ENCODE measurements around the gene POLR2H.

The POLR2H gene

GRCh38 chr3:184361532-184361931 lies at the start of gene POLR2H, which contains the start of gene CLCN2:
Gene POLR2H, plus strand, starts transcription at chr3:184361710. Its CDS starts 1,783 bp downstream, at chr3:184363493.
Gene CLCN2, minus strand, starts transcription at chr3:184361605. Its CDS starts 126 bp downstream, at chr3:184361479.
- peak; percentile 39 for DNase-seq

- DNase-seq = peak; percentile 83
These were observed 47.2 kb upstream of the POLR2H start, which contains the start of gene EIF4G1 for GRCh38 chr3:184314363-184314699. Gene EIF4G1, plus strand, starts transcription at chr3:184314606. Its CDS starts 1,191 bp downstream, at chr3:184315797.

GRCh38 chr3:184314700-184315542 lies 46.6 kb upstream of the POLR2H start:
- no peak for DNase-seq

- no peak for DNase-seq
These were observed 46.0 kb upstream of the POLR2H start for GRCh38 chr3:184315543-184315867.

- no peak for DNase-seq
These were observed 45.4 kb upstream of the POLR2H start for GRCh38 chr3:184315871-184316661.

- DNase-seq = no peak
These were observed 44.7 kb upstream of the POLR2H start for GRCh38 chr3:184316792-184317191.

- DNase-seq = no peak
These were observed 44.3 kb upstream of the POLR2H start for GRCh38 chr3:184317201-184317600.

GRCh38 chr3:184320104-184320445 lies 41.4 kb upstream of the POLR2H start:
- DNase-seq = no peak

GRCh38 chr3:184321666-184322065 lies 39.8 kb upstream of the POLR2H start:
- no peak for DNase-seq

GRCh38 chr3:184322731-184323487 lies 38.6 kb upstream of the POLR2H start:
- no peak for DNase-seq

GRCh38 chr3:184323696-184324095 lies 37.8 kb upstream of the POLR2H start:
- no peak for DNase-seq

GRCh38 chr3:184325269-184325668 lies 36.2 kb upstream of the POLR2H start:
- no peak for DNase-seq

- DNase-seq = no peak
These were observed 35.7 kb upstream of the POLR2H start for GRCh38 chr3:184325715-184326369.

GRCh38 chr3:184327171-184327570 lies 34.3 kb upstream of the POLR2H start:
- DNase-seq = no peak

GRCh38 chr3:184328516-184328915 lies 33.0 kb upstream of the POLR2H start:
- no peak for DNase-seq

GRCh38 chr3:184332370-184333090 lies 29.0 kb upstream of the POLR2H start:
- DNase-seq = no peak

- DNase-seq = no peak
These were observed 28.3 kb upstream of the POLR2H start for GRCh38 chr3:184333190-184333589.

- DNase-seq = no peak
These were observed 27.8 kb upstream of the POLR2H start for GRCh38 chr3:184333700-184334099.

- DNase-seq = no peak
These were observed 26.9 kb upstream of the POLR2H start for GRCh38 chr3:184334470-184335158.

- DNase-seq = no peak
These were observed 26.2 kb upstream of the POLR2H start for GRCh38 chr3:184335291-184335660.

Measured in NCI-H1048 (cell line).